ENCODE data around the gene LRRN3. TPM values are rescaled to one million over a fixed set of nuclear protein-coding genes. Genes with fewer than 3 reads are reported as not detected.

LRRN3 gene
- total and polyA plus RNA-seq, 2 experiments from 2014 or later, result 3.7 to 6.8 TPM

DNA sequence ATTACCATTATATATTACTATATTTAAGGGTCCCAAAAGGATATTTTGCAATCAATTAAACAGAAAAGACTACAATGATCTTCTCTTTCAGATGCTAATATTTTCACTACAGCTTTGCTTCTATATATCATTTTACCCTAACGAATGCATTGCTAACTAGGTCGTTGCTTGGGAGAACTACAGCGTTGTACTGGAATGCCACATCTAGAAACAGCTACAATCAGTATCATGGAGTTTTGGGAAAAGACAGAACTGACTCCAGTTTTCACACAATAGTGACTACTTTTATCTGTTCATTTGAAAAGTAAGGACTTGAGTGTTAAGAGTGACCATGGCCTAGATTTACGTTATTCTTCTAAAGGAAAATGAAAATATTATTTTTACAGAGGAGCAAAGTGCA lies 38.5 kb downstream of the LRRN3 start:
- H3K9me3 ChIP-seq (ENCODE audit: low read depth), result no peaks in the 10 kb centered on the region
- H3K27ac ChIP-seq, result no peak overlapping the region
- no peaks in the 10 kb centered on the region for H4K20me1 ChIP-seq (ENCODE audit: insufficient read depth, poor library complexity, severe bottlenecking)
- no peak overlapping the region for H2AFZ ChIP-seq
- H3K4me3 ChIP-seq, result no peak overlapping the region
- no peaks in the 10 kb centered on the region for H3K79me2 ChIP-seq
- DNase-seq (ENCODE audit: low spot score), result no peak
- no peak overlapping the region for H3K4me2 ChIP-seq
- no peaks in the 10 kb centered on the region for H3K36me3 ChIP-seq (replicated peaks; ENCODE audit: insufficient read depth, low read depth)
- no peaks in the 10 kb centered on the region for H3K9me2 ChIP-seq (replicated peaks; ENCODE audit: insufficient read depth)
- no peaks in the 10 kb centered on the region for H3K4me1 ChIP-seq (ENCODE audit: insufficient read depth)
- 98% methylated on average over 4 of the region's 4 CpGs for WGBS (ENCODE audit: low lambda C conversion rate, missing lambda C conversion rate)
- H3K27me3 ChIP-seq, result no peaks in the 10 kb centered on the region
- TF ChIP-seq, protein P1, sequence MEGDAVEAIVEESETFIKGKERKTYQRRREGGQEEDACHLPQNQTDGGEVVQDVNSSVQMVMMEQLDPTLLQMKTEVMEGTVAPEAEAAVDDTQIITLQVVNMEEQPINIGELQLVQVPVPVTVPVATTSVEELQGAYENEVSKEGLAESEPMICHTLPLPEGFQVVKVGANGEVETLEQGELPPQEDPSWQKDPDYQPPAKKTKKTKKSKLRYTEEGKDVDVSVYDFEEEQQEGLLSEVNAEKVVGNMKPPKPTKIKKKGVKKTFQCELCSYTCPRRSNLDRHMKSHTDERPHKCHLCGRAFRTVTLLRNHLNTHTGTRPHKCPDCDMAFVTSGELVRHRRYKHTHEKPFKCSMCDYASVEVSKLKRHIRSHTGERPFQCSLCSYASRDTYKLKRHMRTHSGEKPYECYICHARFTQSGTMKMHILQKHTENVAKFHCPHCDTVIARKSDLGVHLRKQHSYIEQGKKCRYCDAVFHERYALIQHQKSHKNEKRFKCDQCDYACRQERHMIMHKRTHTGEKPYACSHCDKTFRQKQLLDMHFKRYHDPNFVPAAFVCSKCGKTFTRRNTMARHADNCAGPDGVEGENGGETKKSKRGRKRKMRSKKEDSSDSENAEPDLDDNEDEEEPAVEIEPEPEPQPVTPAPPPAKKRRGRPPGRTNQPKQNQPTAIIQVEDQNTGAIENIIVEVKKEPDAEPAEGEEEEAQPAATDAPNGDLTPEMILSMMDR (IDR thresholded peaks at IDR 0.05; ENCODE audit: poor library complexity), result no peak
- TF ChIP-seq EZH2 (IDR thresholded peaks at IDR 0.05; ENCODE audit: borderline replicate concordance) (no peak), EZH2phosphoT487 (IDR thresholded peaks at IDR 0.05; ENCODE audit: low read depth, severe bottlenecking, unreplicated experiment) (no peak)

DNA sequence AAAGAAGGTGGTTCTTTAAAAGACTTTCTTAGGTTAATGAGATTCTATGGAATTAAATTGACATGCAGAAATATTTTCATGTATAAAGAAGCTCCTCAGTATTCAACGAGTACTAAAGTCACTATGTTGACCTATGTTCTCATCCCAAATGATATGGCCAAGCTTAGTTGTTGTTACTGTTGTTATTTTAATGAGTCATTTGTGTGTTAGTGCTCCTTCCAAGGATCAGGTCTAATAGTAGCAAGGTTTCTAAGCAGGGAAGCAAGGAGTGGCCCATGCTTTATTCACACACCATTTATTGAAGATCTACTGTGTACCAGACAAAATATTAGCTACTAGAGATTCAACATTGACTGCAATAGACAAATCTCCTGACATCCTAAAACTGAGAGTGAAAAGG lies 41.9 kb downstream of the LRRN3 start:
- Histone ChIP-seq H4K20me1 (ENCODE audit: insufficient read depth, poor library complexity, severe bottlenecking) (no peaks in the 10 kb centered on the region), H3K9me3 (ENCODE audit: low read depth) (no peaks in the 10 kb centered on the region), H3K79me2 (no peaks in the 10 kb centered on the region), H3K27me3 (no peaks in the 10 kb centered on the region), H3K27ac (no peak overlapping the region), H3K4me3 (no peak overlapping the region), H3K9me2 (replicated peaks; ENCODE audit: insufficient read depth) (no peaks in the 10 kb centered on the region), H3K36me3 (replicated peaks; ENCODE audit: insufficient read depth, low read depth) (no peaks in the 10 kb centered on the region), H3K4me1 (ENCODE audit: insufficient read depth) (no peaks in the 10 kb centered on the region), H3K4me2 (no peak overlapping the region), H2AFZ (no peak overlapping the region)
- DNase-seq (ENCODE audit: low spot score), result no peak
- 81% methylated on average over 1 of the region's 1 CpG for WGBS (ENCODE audit: low lambda C conversion rate, missing lambda C conversion rate)
- TF ChIP-seq EZH2phosphoT487 (IDR thresholded peaks at IDR 0.05; ENCODE audit: low read depth, severe bottlenecking, unreplicated experiment) (no peak), EZH2 (IDR thresholded peaks at IDR 0.05; ENCODE audit: borderline replicate concordance) (no peak)
- TF ChIP-seq, protein P1 (IDR thresholded peaks at IDR 0.05; ENCODE audit: poor library complexity), result no peak

DNA sequence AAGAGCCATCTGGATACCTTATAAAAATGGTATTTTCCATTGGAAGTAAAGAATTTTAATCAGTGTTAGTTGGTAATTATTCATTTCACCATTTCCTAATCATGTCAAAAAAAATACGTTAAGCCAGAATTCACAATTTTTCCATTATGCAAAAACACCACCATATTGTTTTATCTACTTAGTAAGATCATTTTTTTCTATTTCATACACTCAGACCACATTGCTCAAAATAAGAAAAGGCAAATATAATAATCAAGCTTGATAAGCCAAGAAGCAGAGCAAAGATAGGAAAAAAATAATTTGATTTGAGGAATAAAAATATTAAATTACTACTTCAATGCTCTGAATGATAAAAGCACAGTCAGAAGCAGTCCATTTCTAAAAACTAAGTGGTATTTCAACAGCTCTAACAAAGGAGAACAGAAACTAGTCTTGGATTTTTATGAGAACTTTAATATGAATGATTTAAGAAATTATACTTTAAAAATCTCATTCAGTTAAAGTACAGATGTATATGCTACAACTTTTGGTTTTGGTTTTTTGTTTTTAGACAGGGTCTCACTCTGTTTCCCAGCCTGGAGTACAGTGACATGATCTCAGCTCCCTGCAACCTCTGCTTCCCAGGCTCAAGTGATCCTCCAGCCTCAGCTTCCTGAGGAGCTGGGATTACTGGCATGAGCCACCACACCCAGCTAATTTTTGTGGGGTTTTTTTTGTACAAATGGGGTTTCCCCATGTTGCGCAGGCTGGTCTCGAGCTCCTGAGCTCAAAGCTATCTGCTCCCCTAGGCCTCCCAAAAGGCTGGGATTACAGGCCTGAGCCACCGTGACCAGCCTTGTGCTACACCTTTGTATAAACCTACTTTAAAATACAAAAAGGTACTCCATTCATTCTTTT lies 46.6 kb downstream of the LRRN3 start:
- no peak overlapping the region for H3K27ac ChIP-seq
- H3K9me3 ChIP-seq (ENCODE audit: low read depth), result no peaks in the 10 kb centered on the region
- H3K79me2 ChIP-seq, result no peaks in the 10 kb centered on the region
- H4K20me1 ChIP-seq (ENCODE audit: insufficient read depth, poor library complexity, severe bottlenecking), result no peaks in the 10 kb centered on the region
- no peak for DNase-seq (ENCODE audit: low spot score)
- 77% methylated on average over 4 of the region's 4 CpGs for WGBS (ENCODE audit: low lambda C conversion rate, missing lambda C conversion rate)
- TF ChIP-seq, protein P1 (IDR thresholded peaks at IDR 0.05; ENCODE audit: poor library complexity), result no peak
- TF ChIP-seq EZH2 (IDR thresholded peaks at IDR 0.05; ENCODE audit: borderline replicate concordance) (no peak), EZH2phosphoT487 (IDR thresholded peaks at IDR 0.05; ENCODE audit: low read depth, severe bottlenecking, unreplicated experiment) (no peak)
- no peaks in the 10 kb centered on the region for H3K36me3 ChIP-seq (replicated peaks; ENCODE audit: insufficient read depth, low read depth)
- no peak overlapping the region for H3K4me3 ChIP-seq
- H3K9me2 ChIP-seq (replicated peaks; ENCODE audit: insufficient read depth), result no peaks in the 10 kb centered on the region
- H3K4me2 ChIP-seq, result no peak overlapping the region
- no peak overlapping the region for H2AFZ ChIP-seq
- H3K27me3 ChIP-seq, result no peaks in the 10 kb centered on the region
- H3K4me1 ChIP-seq (ENCODE audit: insufficient read depth), result no peaks in the 10 kb centered on the region

Measured in hepatocyte (in vitro differentiated cells).